Liver (tissue), 9 donors: ENCODE data around the gene PALB2. TPM values are rescaled to one million over a fixed set of nuclear protein-coding genes. Genes with fewer than 3 reads are reported as not detected.

ENCODE experiments used
- DNase-seq: peaks from one replicate; pipeline ENCODE4 v3.0.0-alpha.2; 2017; ENCODE audit warnings: low spot score
- H3K27ac ChIP-seq, 2 donors: one replicate each; pipeline ENCODE4 v1.7.0; 2013; ENCODE audit warnings: inconsistent platforms in 2 of 2, low read length in 2 of 2, control low read depth in 1 of 2, low read depth in 1 of 2, mild to moderate bottlenecking in 1 of 2
- H3K27me3 ChIP-seq, 4 donors: one replicate each; pipeline versions ENCODE4 v1.6.1 to v1.7.0; 2013; ENCODE audit warnings: low read length in 3 of 4, inconsistent platforms in 1 of 4, mild to moderate bottlenecking in 1 of 4, moderate library complexity in 1 of 4; ENCODE audit not compliant: control insufficient read depth in 4 of 4, insufficient read depth in 4 of 4
- H3K36me3 ChIP-seq, 4 donors: one replicate each; pipeline versions ENCODE4 v1.6.1 to v1.7.0; 2013; ENCODE audit warnings: low read length in 3 of 4, mild to moderate bottlenecking in 3 of 4, low read depth in 1 of 4, moderate library complexity in 1 of 4; ENCODE audit not compliant: control insufficient read depth in 4 of 4, insufficient read depth in 3 of 4
- H3K4me1 ChIP-seq, 4 donors: one replicate each; pipeline versions ENCODE4 v1.6.1 to v1.7.0; 2013; ENCODE audit warnings: low read length in 3 of 4, mild to moderate bottlenecking in 3 of 4, moderate library complexity in 1 of 4; ENCODE audit not compliant: control insufficient read depth in 4 of 4, insufficient read depth in 4 of 4
- H3K4me3 ChIP-seq, 3 donors: one replicate each; pipeline versions ENCODE4 v1.6.1 to v1.7.0; 2013; ENCODE audit warnings: low read length in 3 of 3, control low read depth in 1 of 3, low read depth in 1 of 3, mild to moderate bottlenecking in 1 of 3
- H3K9ac ChIP-seq, 2 donors: one replicate each; pipeline ENCODE4 v1.7.0; 2013; ENCODE audit warnings: low read length in 2 of 2, mild to moderate bottlenecking in 2 of 2, moderate library complexity in 2 of 2, control low read depth in 1 of 2, low read depth in 1 of 2
- H3K9me3 ChIP-seq, 4 donors: one replicate each; pipeline versions ENCODE4 v1.6.1 to v1.7.0; 2013; ENCODE audit warnings: low read length in 3 of 4; ENCODE audit not compliant: control insufficient read depth in 4 of 4
- ATF3 ChIP-seq: IDR thresholded peaks from 2 replicates; pipeline ENCODE4 v1.6.1; 2016; ENCODE audit warnings: antibody characterized with exemption
- CTCF ChIP-seq: fragments of 150-350 bp; IDR thresholded peaks from 2 replicates; pipeline ENCODE4 v1.5.1; 2017; ENCODE audit warnings: improper control_type of control experiment, low read depth, low read length; ENCODE audit not compliant: missing input control
- EGR1 ChIP-seq, 2 donors: IDR thresholded peaks; 2 replicates each; pipeline ENCODE4 v1.6.1; 2016 to 2018; ENCODE audit warnings: antibody characterized with exemption in 2 of 2, low read depth in 2 of 2
- FOXA1 ChIP-seq: IDR thresholded peaks from 2 replicates; pipeline ENCODE4 v1.6.1; 2016; ENCODE audit warnings: antibody characterized with exemption
- FOXA2 ChIP-seq: IDR thresholded peaks from 2 replicates; pipeline ENCODE4 v1.6.1; 2016; ENCODE audit warnings: antibody characterized with exemption
- GABPA ChIP-seq, 2 donors: IDR thresholded peaks in 1 of 2; conservative IDR thresholded peaks in 1 of 2; 2 replicates each; pipeline ENCODE4 v1.6.1; 2016; ENCODE audit warnings: antibody characterized with exemption in 2 of 2, mild to moderate bottlenecking in 1 of 2, moderate library complexity in 1 of 2
- HNF4A ChIP-seq, 2 donors: conservative IDR thresholded peaks; 2 replicates each; pipeline ENCODE4 v1.6.1; 2016; ENCODE audit warnings: antibody characterized with exemption in 2 of 2, mild to moderate bottlenecking in 2 of 2
- HNF4G ChIP-seq: IDR thresholded peaks from 2 replicates; pipeline ENCODE4 v1.6.1; 2016; ENCODE audit warnings: antibody characterized with exemption
- JUND ChIP-seq, 2 donors: IDR thresholded peaks; 2 replicates each; pipeline ENCODE4 v1.6.1; 2016; ENCODE audit warnings: antibody characterized with exemption in 2 of 2
- MAX ChIP-seq: IDR thresholded peaks from 2 replicates; pipeline ENCODE4 v1.6.1; 2016; ENCODE audit warnings: antibody characterized with exemption
- NR2F2 ChIP-seq: IDR thresholded peaks from 2 replicates; pipeline ENCODE4 v1.6.1; 2016; ENCODE audit warnings: antibody characterized with exemption
- RAD21 ChIP-seq, 2 donors: IDR thresholded peaks; 2 replicates each; pipeline ENCODE4 v1.6.1; 2016; ENCODE audit warnings: antibody characterized with exemption in 2 of 2, mild to moderate bottlenecking in 2 of 2
- REST ChIP-seq: IDR thresholded peaks from 2 replicates; pipeline ENCODE4 v1.6.1; 2016; ENCODE audit warnings: antibody characterized with exemption, mild to moderate bottlenecking
- RXRA ChIP-seq, 2 donors: IDR thresholded peaks; 2 replicates each; pipeline ENCODE4 v1.6.1; 2017 to 2018; ENCODE audit warnings: antibody characterized with exemption in 2 of 2, mild to moderate bottlenecking in 1 of 2
- SP1 ChIP-seq: IDR thresholded peaks from 2 replicates; pipeline ENCODE4 v1.6.1; 2018; ENCODE audit warnings: antibody characterized with exemption, mild to moderate bottlenecking
- TAF1 ChIP-seq: conservative IDR thresholded peaks from 2 replicates; pipeline ENCODE4 v1.6.1; 2016; ENCODE audit warnings: antibody characterized with exemption, mild to moderate bottlenecking
- YY1 ChIP-seq: IDR thresholded peaks from 2 replicates; pipeline ENCODE4 v1.6.1; 2016; ENCODE audit warnings: antibody characterized with exemption, mild to moderate bottlenecking
- ZBTB33 ChIP-seq: IDR thresholded peaks from 2 replicates; pipeline ENCODE4 v1.6.1; 2016; ENCODE audit warnings: antibody characterized with exemption
- WGBS: extraction: QIAGEN DNeasy Blood & Tissue Kit; methylation state at CpG from one replicate; pipeline ENCODE4 v1.1.7; 2013; 5-methylcytosine and 5-hydroxymethylcytosine counted together
- polyA plus RNA-seq, 2 donors: library from polyadenylated mRNA; stranded (reverse) in 1 of 2; unstranded in 1 of 2; fragments of 200-250 nt in 1 of 2; fragments of >200 nt in 1 of 2; fragmentation: Nextera tagmentation in 1 of 2; extraction: Ambion mirVana in 1 of 2; gene quantifications; one replicate each; pipeline versions ENCODE4 v1.2.1 to v1.2.3, GENCODE V29; 2013 to 2015
- total RNA-seq, 2 donors: library from RNA; depleted of rRNA; stranded (reverse); fragments of >200 nt; gene quantifications; one replicate each; pipeline ENCODE4 v1.2.3, GENCODE V29; 2014
- donor health status: healthy.
- donor health status: healthy.
- donor health status: healthy.
- donor health status: healthy.
- donor health status: healthy.

Gene PALB2
- total and polyA plus RNA-seq, 4 donors, result 4.1 to 7.6 (median 4.7) TPM

- H3K27ac ChIP-seq, result no peak overlapping the region
- H3K9ac ChIP-seq, result no peak overlapping the region
- no peak for DNase-seq
- no peak overlapping the region for H3K4me3 ChIP-seq
- H3K27me3 ChIP-seq, result no peaks in the 10 kb centered on the region
- TF ChIP-seq GABPA (IDR thresholded peaks at IDR 0.05 in 1 of 2, conservative IDR thresholded peaks at IDR 0.05 in 1 of 2) (no peak), TAF1 (no peak)
- WGBS, result 97% methylated on average over 36 of the region's 36 CpGs
- H3K9me3 ChIP-seq, result no peaks in the 10 kb centered on the region
- H3K36me3 ChIP-seq, result peaks cover 3 to 40% (median 16%) of the 10 kb centered on the region in 4 donors
- no peaks in the 10 kb centered on the region for H3K4me1 ChIP-seq
Observed at GRCh38 chr16:23689442-23690187, 48.5 kb upstream of the PALB2 start.

GRCh38 chr16:23687034-23687808 is 46.1 kb upstream of the PALB2 start:
- WGBS, result 98% methylated on average over 16 of the region's 16 CpGs
- Histone ChIP-seq H3K9ac (no peak overlapping the region), H3K9me3 (no peaks in the 10 kb centered on the region), H3K27ac (no peak overlapping the region), H3K4me3 (no peak overlapping the region), H3K27me3 (no peaks in the 10 kb centered on the region), H3K36me3 (peaks cover 3 to 52% (median 17%) of the 10 kb centered on the region in 4 donors), H3K4me1 (no peaks in the 10 kb centered on the region)
- no peak for TF ChIP-seq CTCF
- no peak for TF ChIP-seq REST
- TF ChIP-seq YY1, result no peak
- no peak for TF ChIP-seq EGR1 (IDR thresholded peaks at IDR 0.05; ENCODE audit: low read depth in 2 of 2)
- TF ChIP-seq SP1, result no peak
- no peak for TF ChIP-seq GABPA (IDR thresholded peaks at IDR 0.05 in 1 of 2, conservative IDR thresholded peaks at IDR 0.05 in 1 of 2)
- TF ChIP-seq ATF3, result no peak
- TF ChIP-seq NR2F2, result no peak
- no peak for TF ChIP-seq FOXA1
- TF ChIP-seq RAD21 (IDR thresholded peaks at IDR 0.05), result no peak
- TF ChIP-seq JUND (IDR thresholded peaks at IDR 0.05), result no peak
- no peak for TF ChIP-seq MAX
- no peak for TF ChIP-seq TAF1
- no peak for TF ChIP-seq RXRA (IDR thresholded peaks at IDR 0.05)
- TF ChIP-seq HNF4A (conservative IDR thresholded peaks at IDR 0.05), result no peak
- no peak for TF ChIP-seq ZBTB33
- TF ChIP-seq FOXA2, result no peak
- TF ChIP-seq HNF4G, result no peak
- no peak for DNase-seq
